HEK293 (cell line): ENCODE measurements around the gene LMBR1.

ENCODE experiments used
- EGR2 ChIP-seq: fragments of 450-650 bp; formaldehyde crosslinking; IDR thresholded peaks from 2 replicates; pipeline ENCODE4 v1.5.1; 2016; ENCODE audit warnings: low read depth, missing biosample characterization, missing genetic modification characterization
- GLI2 ChIP-seq: fragments of 450-650 bp; formaldehyde crosslinking; IDR thresholded peaks from 2 replicates; pipeline ENCODE4; 2017; ENCODE audit warnings: missing biosample characterization, missing genetic modification characterization, low read depth, borderline replicate concordance
- KLF16 ChIP-seq: fragments of 450-650 bp; formaldehyde crosslinking; IDR thresholded peaks from 2 replicates; pipeline ENCODE4 v1.5.1; 2017; ENCODE audit warnings: missing biosample characterization, missing genetic modification characterization
- TCF7L2 ChIP-seq: IDR thresholded peaks from 2 replicates; pipeline ENCODE4 v1.6.1; 2011; ENCODE audit warnings: low read depth, mild to moderate bottlenecking, inconsistent platforms, low read length, moderate library complexity, borderline replicate concordance
- ZNF423 ChIP-seq: fragments of 450-650 bp; formaldehyde crosslinking; IDR thresholded peaks from 2 replicates; pipeline ENCODE4 v1.5.1; 2016; ENCODE audit warnings: missing biosample characterization, missing genetic modification characterization
- ZNF621 ChIP-seq: fragments of 450-650 bp; formaldehyde crosslinking; IDR thresholded peaks from 2 replicates; pipeline ENCODE4 v1.5.1; 2017; ENCODE audit warnings: missing biosample characterization, missing genetic modification characterization
- TF ChIP-seq, protein P1 (sequence below): fragments of 450-650 bp; formaldehyde crosslinking; IDR thresholded peaks from 2 replicates; pipeline ENCODE4 v1.5.1; 2016; ENCODE audit warnings: missing biosample characterization, missing genetic modification characterization

DNA sequence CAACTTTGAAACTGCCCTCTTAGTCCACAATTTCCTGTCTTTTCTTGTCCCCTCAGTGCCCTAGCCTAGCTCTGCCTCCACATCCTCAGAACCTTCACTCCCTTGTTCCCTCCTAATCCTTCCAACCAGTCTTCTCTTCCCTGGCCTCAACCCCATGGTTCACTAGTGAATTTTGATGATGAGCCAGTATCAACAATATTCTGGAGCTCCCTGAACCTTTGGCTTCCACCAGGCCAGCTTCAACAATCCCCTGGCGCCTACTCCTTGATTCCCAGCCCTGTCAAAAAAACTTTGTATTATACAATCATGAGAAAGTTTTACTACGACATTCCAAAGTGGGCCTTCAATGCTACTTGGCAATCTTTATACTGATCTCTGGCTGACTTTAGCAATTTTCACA, 116.5 kb downstream of the LMBR1 start:
- TF ChIP-seq, protein P1, sequence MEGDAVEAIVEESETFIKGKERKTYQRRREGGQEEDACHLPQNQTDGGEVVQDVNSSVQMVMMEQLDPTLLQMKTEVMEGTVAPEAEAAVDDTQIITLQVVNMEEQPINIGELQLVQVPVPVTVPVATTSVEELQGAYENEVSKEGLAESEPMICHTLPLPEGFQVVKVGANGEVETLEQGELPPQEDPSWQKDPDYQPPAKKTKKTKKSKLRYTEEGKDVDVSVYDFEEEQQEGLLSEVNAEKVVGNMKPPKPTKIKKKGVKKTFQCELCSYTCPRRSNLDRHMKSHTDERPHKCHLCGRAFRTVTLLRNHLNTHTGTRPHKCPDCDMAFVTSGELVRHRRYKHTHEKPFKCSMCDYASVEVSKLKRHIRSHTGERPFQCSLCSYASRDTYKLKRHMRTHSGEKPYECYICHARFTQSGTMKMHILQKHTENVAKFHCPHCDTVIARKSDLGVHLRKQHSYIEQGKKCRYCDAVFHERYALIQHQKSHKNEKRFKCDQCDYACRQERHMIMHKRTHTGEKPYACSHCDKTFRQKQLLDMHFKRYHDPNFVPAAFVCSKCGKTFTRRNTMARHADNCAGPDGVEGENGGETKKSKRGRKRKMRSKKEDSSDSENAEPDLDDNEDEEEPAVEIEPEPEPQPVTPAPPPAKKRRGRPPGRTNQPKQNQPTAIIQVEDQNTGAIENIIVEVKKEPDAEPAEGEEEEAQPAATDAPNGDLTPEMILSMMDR (tag by site-specific recombination): no peak
- TF ChIP-seq ZNF621 (tag by site-specific recombination) (no peak), ZNF423 (no peak), GLI2 (tag by site-specific recombination) (no peak), TCF7L2 (no peak), KLF16 (tag by site-specific recombination) (no peak), EGR2 (tag by site-specific recombination) (no peak)
